Right lobe of liver (tissue), 6 donors: ENCODE results near the gene SPON1. TPM values are rescaled to one million over a fixed set of nuclear protein-coding genes. Genes with fewer than 3 reads are reported as not detected.

Source experiments
- ATAC-seq, 4 donors: fragments of 200-7000 bp; cut with Tn5 transposase; one replicate each; pipeline ENCODE4 v1.9.1; 2020; ENCODE audit warnings: mild to moderate bottlenecking in 4 of 4, moderate library complexity in 4 of 4
- DNase-seq, 3 donors: peaks; one replicate each; pipeline ENCODE4 v3.0.0-alpha.2; 2020
- H3K27ac ChIP-seq, 3 donors: fragments of 200-600 bp; one replicate each; pipeline ENCODE4 v1.8.0; 2022
- H3K27me3 ChIP-seq, 2 donors: fragments of 200-600 bp; one replicate each; pipeline ENCODE4 v1.8.0; 2022
- H3K36me3 ChIP-seq, 4 donors: fragments of 200-600 bp; sonication (generic) in 1 of 4; one replicate each; pipeline versions ENCODE4 v1.5.1 to v1.8.0; 2017 to 2022; ENCODE audit warnings: control low read depth in 1 of 4
- H3K4me1 ChIP-seq, 4 donors: fragments of 200-600 bp; sonication (generic) in 1 of 4; one replicate each; pipeline versions ENCODE4 v1.5.1 to v1.8.0; 2017 to 2022; ENCODE audit warnings: control low read depth in 1 of 4
- H3K4me3 ChIP-seq, 3 donors: fragments of 200-600 bp; one replicate each; pipeline ENCODE4 v1.8.0; 2022
- H3K9me3 ChIP-seq, 4 donors: fragments of 200-600 bp; sonication (generic) in 1 of 4; one replicate each; pipeline versions ENCODE4 v1.5.1 to v1.8.0; 2017 to 2022; ENCODE audit warnings: control low read depth in 1 of 4
- CTCF ChIP-seq, 4 donors: fragments of 200-600 bp in 3 of 4; fragments of 450-650 bp in 1 of 4; IDR thresholded peaks; one replicate each; pipeline versions ENCODE4 v1.5.1 to v1.8.0; 2016 to 2022; ENCODE audit warnings: antibody characterized with exemption in 4 of 4, mild to moderate bottlenecking in 2 of 4
- POLR2A ChIP-seq: fragments of 450-650 bp; IDR thresholded peaks from one replicate; pipeline ENCODE4 v1.6.1; 2017; ENCODE audit warnings: antibody characterized with exemption, mild to moderate bottlenecking
- WGBS: methylation state at CpG from one replicate; pipeline ENCODE4 v1.1.6; 2018; ENCODE audit warnings: low coverage, low lambda C conversion rate; ENCODE audit not compliant: insufficient coverage; ENCODE audit errors: missing lambda C conversion rate; 5-methylcytosine and 5-hydroxymethylcytosine counted together
- intact Hi-C, 2 donors: fragments of 100-400 bp; cut with DNase I; formaldehyde crosslinking; loops; one replicate each; pipeline versions ENCODE4 v1.11.2 to v1.14.1; 2022
- total RNA-seq, 6 experiments: library from RNA; depleted of rRNA in 2 of 6; stranded (reverse); fragments of >200 nt in 2 of 6; fragmentation: NEBNext Ultra II Directional in 3 of 6; extraction: Animal tissue kit (Norgen Biotek cat#: 25700) in 3 of 6; gene quantifications; one replicate each; pipeline versions ENCODE4 v1.1.0 to v1.2.4, GENCODE V29; 2016 to 2023
- donor health status: DM: no; HTN: yes; CAD: no.
- donor health status: DM: no; HTN: no; CAD: no.
- donor health status: DM: no; HTN: no; CAD: no.
- donor health status: DM: no; HTN: yes; CAD: no.
- donor health status: DM: no; HTN: yes; CAD: no.

The SPON1 gene
- total RNA-seq, 6 experiments from 2014 or later, result 0.51 to 2.4 (median 1.6) TPM

DNA sequence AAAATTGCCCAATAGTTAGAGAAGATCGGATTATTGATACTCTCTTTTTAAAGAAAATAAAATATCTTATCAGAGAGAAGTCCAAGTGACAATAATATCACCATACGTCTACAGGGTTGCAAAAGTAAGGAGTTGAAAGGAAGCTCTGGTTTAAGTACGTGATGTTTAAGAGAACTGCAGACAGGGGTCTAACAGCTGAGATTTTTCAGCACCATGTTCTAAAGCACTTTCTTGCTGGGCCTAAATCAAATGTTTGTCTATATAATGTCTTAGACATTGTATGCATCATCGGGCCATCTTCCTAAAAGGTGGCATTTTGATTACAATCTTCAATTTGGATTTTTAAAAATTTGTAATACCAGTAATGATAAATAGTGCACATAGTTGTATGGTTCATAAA, 263.1 kb downstream of the SPON1 start:
- Histone ChIP-seq H3K27me3 (no peaks in the 10 kb centered on the region), H3K36me3 (no peaks in the 10 kb centered on the region), H3K4me1 (no peaks in the 10 kb centered on the region), H3K27ac (no peak overlapping the region), H3K9me3 (no peaks in the 10 kb centered on the region), H3K4me3 (no peak overlapping the region)
- no peak for TF ChIP-seq CTCF (IDR thresholded peaks at IDR 0.05)
- no peak for TF ChIP-seq POLR2A
- ATAC-seq, result no peak
- no peak for DNase-seq
- intact Hi-C loops, result no loop called here
- 80% methylated on average over 4 of the region's 4 CpGs for WGBS

DNA sequence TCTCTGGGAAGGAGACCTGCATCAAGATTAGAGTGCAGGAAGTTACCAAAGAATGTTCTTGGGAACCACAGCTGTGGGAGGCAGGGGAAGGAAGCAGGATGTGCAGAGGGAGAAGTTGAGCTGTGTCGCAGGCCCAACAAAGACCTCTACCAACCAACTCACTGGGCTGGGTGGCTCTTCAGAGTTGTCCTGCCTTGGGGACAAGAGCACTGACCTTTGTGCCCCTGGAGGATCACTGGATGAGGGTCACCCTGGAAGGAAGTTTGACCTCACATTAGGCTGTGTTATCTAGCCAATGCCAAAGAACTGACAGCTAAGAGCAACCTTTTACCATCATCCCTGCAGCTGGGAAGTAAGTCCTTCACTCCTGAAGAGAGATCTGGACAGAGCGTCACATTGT, 265.8 kb downstream of the SPON1 start:
- Histone ChIP-seq H3K27me3 (no peaks in the 10 kb centered on the region), H3K4me1 (no peaks in the 10 kb centered on the region), H3K9me3 (no peaks in the 10 kb centered on the region), H3K4me3 (no peak overlapping the region), H3K36me3 (no peaks in the 10 kb centered on the region), H3K27ac (no peak overlapping the region)
- WGBS, result 75% methylated on average over 2 of the region's 2 CpGs
- no peak for DNase-seq
- intact Hi-C loops, result no loop called here
- ATAC-seq, result no peak
- TF ChIP-seq CTCF (IDR thresholded peaks at IDR 0.05) (no peak), POLR2A (no peak)

DNA sequence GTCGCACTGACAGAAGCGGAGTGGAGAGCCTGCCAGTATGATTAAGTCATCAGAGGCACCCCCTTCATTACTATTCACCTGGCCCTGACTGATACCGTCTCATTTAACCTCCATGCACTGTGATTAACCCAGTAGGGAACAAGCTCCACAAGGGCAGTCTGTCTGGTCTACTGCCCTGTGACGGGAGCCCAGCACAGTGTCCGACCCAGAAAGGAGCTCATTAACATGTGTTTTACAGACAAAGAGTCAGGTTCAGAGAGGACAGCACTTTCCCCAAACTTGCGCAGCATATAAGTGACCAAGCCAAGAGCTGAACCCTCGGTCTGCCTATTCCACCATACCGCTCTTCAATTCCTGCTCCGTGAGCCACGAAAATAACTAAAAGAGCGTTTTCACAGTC, 266.9 kb downstream of the SPON1 start:
- intact Hi-C loops, result no loop called here
- H3K4me1 ChIP-seq, result no peaks in the 10 kb centered on the region
- H3K27me3 ChIP-seq, result no peaks in the 10 kb centered on the region
- TF ChIP-seq CTCF (IDR thresholded peaks at IDR 0.05) (no peak), POLR2A (no peak)
- no peak overlapping the region for H3K4me3 ChIP-seq
- H3K36me3 ChIP-seq, result no peaks in the 10 kb centered on the region
- 60% methylated on average over 9 of the region's 11 CpGs for WGBS
- DNase-seq (no peak), ATAC-seq (no peak)
- H3K27ac ChIP-seq, result no peak overlapping the region
- no peaks in the 10 kb centered on the region for H3K9me3 ChIP-seq

DNA sequence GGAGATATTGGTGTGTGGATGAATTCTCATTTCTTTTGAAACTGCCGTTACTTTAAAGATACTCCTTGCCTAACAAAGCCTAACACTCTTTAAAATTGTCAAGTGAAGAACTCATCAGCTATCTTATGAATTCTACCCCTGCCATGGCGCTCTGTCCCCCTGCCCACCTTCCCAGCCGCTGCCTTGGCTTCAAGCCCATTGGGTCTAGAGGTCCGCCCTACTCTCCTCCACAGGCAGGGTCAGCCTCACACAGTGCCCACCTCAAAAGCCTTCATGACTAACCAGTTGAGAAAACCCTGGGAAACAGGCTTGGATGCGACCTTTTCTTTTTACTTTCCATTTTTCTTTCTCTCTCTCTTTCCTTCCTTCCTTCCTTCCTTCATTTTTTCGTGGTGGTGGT, 267.9 kb downstream of the SPON1 start:
- no peaks in the 10 kb centered on the region for H3K9me3 ChIP-seq
- H3K36me3 ChIP-seq, result no peaks in the 10 kb centered on the region
- H3K27me3 ChIP-seq, result no peaks in the 10 kb centered on the region
- 45% methylated on average over 6 of the region's 6 CpGs for WGBS
- TF ChIP-seq CTCF (IDR thresholded peaks at IDR 0.05) (no peak), POLR2A (no peak)
- no peak overlapping the region for H3K4me3 ChIP-seq
- intact Hi-C loops, result no loop called here
- DNase-seq, result no peak
- H3K27ac ChIP-seq, result no peak overlapping the region
- ATAC-seq, result no peak
- H3K4me1 ChIP-seq, result no peaks in the 10 kb centered on the region

DNA sequence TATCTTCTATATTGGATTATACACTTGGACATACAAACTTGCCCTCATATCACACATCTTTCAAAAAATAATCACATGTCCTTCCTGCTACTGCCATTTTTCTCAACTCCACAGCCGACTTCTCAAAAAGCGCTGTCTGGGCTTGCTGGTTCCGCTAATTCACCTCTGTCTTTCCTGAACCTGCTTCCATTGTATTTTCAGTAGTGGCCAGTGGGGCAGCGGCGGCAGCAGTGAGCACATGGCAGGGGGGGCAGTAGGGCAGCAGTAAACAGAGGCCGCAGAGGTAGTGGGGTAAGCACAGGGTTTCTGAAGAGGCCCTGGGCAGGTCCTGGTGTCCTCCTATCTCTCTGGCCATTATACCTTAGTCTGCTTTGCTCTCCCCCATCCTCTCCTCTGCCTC, 270.1 kb downstream of the SPON1 start:
- WGBS, result 51% methylated on average over 5 of the region's 6 CpGs
- no peaks in the 10 kb centered on the region for H3K4me1 ChIP-seq

More for the DNA sequence above, 270.1 kb downstream of the SPON1 start:
- DNase-seq (no peak), ATAC-seq (peak in 2 of 4 donors; percentile 34 to 44)
- intact Hi-C loops, result no loop called here
- Histone ChIP-seq H3K27ac (no peak overlapping the region), H3K9me3 (no peaks in the 10 kb centered on the region), H3K4me3 (no peak overlapping the region), H3K36me3 (no peaks in the 10 kb centered on the region), H3K27me3 (no peaks in the 10 kb centered on the region)
- TF ChIP-seq CTCF (IDR thresholded peaks at IDR 0.05) (peak in 2 of 4 donors; percentile 25 to 31), POLR2A (no peak)
